Vagina (tissue), 2 donors: Measurements from ENCODE around the gene SERPINF2.
A peak's percentile ranks its signal among the peaks of the same experiment; 100 is the strongest.

Experiments
- CTCF ChIP-seq, 3 experiments: fragments of 450-650 bp in 2 of 3; fragments of 200-600 bp in 1 of 3; sonication (generic) in 1 of 3; IDR thresholded peaks; one replicate each; pipeline ENCODE4 v1.5.1; 2017 to 2019; ENCODE audit warnings: antibody characterized with exemption in 3 of 3, mild to moderate bottlenecking in 2 of 3, moderate library complexity in 2 of 3
- POLR2A ChIP-seq, 2 donors: fragments of 450-650 bp; IDR thresholded peaks; one replicate each; pipeline ENCODE4 v1.6.1; 2017; ENCODE audit warnings: antibody characterized with exemption in 2 of 2, mild to moderate bottlenecking in 2 of 2, moderate library complexity in 2 of 2
- POLR2AphosphoS5 ChIP-seq, 2 donors: sonication (generic); formaldehyde crosslinking; IDR thresholded peaks; one replicate each; pipeline ENCODE4 v1.9.0; 2017; ENCODE audit warnings: antibody characterized with exemption in 2 of 2, mild to moderate bottlenecking in 2 of 2, low read depth in 1 of 2; ENCODE audit not compliant: insufficient read depth in 1 of 2

- no peak for TF ChIP-seq CTCF (IDR thresholded peaks at IDR 0.05)
- no peak for TF ChIP-seq POLR2A (IDR thresholded peaks at IDR 0.05)
- peak in 1 of 2 donors; percentile 40 for TF ChIP-seq POLR2AphosphoS5 (IDR thresholded peaks at IDR 0.05; ENCODE audit: insufficient read depth in 1 of 2, low read depth in 1 of 2)
These were observed 23.9 kb downstream of the SERPINF2 start for GRCh38 chr17:1766382-1767135.
